PC-9 (cell line): ENCODE results near the gene GPRC5C.

Experiments used
- EZH2 ChIP-seq: fragments of 200-600 bp; sonication (generic); IDR thresholded peaks from 2 replicates; pipeline ENCODE4 v1.8.0; 2017; ENCODE audit warnings: antibody characterized with exemption, low read depth
- TF ChIP-seq, protein P1 (sequence below): fragments of 200-600 bp; sonication (generic); conservative IDR thresholded peaks from 2 replicates; pipeline ENCODE4 v1.6.1; 2017; ENCODE audit warnings: mixed run types, antibody characterized with exemption, mild to moderate bottlenecking, moderate library complexity

- TF ChIP-seq, protein P1, sequence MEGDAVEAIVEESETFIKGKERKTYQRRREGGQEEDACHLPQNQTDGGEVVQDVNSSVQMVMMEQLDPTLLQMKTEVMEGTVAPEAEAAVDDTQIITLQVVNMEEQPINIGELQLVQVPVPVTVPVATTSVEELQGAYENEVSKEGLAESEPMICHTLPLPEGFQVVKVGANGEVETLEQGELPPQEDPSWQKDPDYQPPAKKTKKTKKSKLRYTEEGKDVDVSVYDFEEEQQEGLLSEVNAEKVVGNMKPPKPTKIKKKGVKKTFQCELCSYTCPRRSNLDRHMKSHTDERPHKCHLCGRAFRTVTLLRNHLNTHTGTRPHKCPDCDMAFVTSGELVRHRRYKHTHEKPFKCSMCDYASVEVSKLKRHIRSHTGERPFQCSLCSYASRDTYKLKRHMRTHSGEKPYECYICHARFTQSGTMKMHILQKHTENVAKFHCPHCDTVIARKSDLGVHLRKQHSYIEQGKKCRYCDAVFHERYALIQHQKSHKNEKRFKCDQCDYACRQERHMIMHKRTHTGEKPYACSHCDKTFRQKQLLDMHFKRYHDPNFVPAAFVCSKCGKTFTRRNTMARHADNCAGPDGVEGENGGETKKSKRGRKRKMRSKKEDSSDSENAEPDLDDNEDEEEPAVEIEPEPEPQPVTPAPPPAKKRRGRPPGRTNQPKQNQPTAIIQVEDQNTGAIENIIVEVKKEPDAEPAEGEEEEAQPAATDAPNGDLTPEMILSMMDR, result no peak
- no peak for TF ChIP-seq EZH2
Observed at GRCh38 chr17:74419928-74420411, 11.9 kb upstream of the GPRC5C start.
